SK-N-DZ (cell line): ENCODE results near the gene RETREG1.
"Not testable (repeated sequence)": the region's sequence is repeated elsewhere in the genome, so short reads cannot be mapped to it uniquely, and the experiment has no call there.

Experiments used
- DNase-seq: peaks from one replicate; pipeline ENCODE4 v3.0.0-alpha.2; 2015; ENCODE audit warnings: low spot score

The RETREG1 gene

GRCh38 chr5:16615741-16616535 lies 859 bp downstream of the RETREG1 start:
- no peak for DNase-seq

GRCh38 chr5:16612007-16612406 lies 4.8 kb downstream of the RETREG1 start:
- DNase-seq = no peak

GRCh38 chr5:16610896-16611295 lies 5.9 kb downstream of the RETREG1 start:
- DNase-seq = not testable (repeated sequence)

- DNase-seq = no peak
Observed at GRCh38 chr5:16609412-16609811, 7.4 kb downstream of the RETREG1 start.

GRCh38 chr5:16606628-16607027 lies 10.2 kb downstream of the RETREG1 start:
- no peak for DNase-seq

- no peak for DNase-seq
Observed at GRCh38 chr5:16603701-16604100, 13.1 kb downstream of the RETREG1 start.

GRCh38 chr5:16603295-16603694 lies 13.5 kb downstream of the RETREG1 start:
- no peak for DNase-seq

GRCh38 chr5:16602182-16602581 lies 14.6 kb downstream of the RETREG1 start:
- DNase-seq = no peak

- no peak for DNase-seq
Observed at GRCh38 chr5:16600946-16601345, 15.9 kb downstream of the RETREG1 start.

GRCh38 chr5:16600397-16600796 lies 16.4 kb downstream of the RETREG1 start:
- no peak for DNase-seq

- no peak for DNase-seq
Observed at GRCh38 chr5:16597946-16598694, 18.7 kb downstream of the RETREG1 start.

- DNase-seq = no peak
Observed at GRCh38 chr5:16596581-16596940, 20.2 kb downstream of the RETREG1 start.

- no peak for DNase-seq
Observed at GRCh38 chr5:16595881-16596580, 20.8 kb downstream of the RETREG1 start.

GRCh38 chr5:16593628-16594027 lies 23.2 kb downstream of the RETREG1 start:
- DNase-seq = no peak

- DNase-seq = no peak
Observed at GRCh38 chr5:16593013-16593412, 23.8 kb downstream of the RETREG1 start.

- DNase-seq = no peak
Observed at GRCh38 chr5:16592255-16592654, 24.5 kb downstream of the RETREG1 start.

- DNase-seq = no peak
Observed at GRCh38 chr5:16590685-16591084, 26.1 kb downstream of the RETREG1 start.

- DNase-seq = no peak
Observed at GRCh38 chr5:16589658-16590057, 27.1 kb downstream of the RETREG1 start.

GRCh38 chr5:16588434-16589214 lies 28.2 kb downstream of the RETREG1 start:
- no peak for DNase-seq

GRCh38 chr5:16586556-16586955 lies 30.2 kb downstream of the RETREG1 start:
- no peak for DNase-seq

GRCh38 chr5:16585041-16585667 lies 31.6 kb downstream of the RETREG1 start:
- DNase-seq = no peak
